WTC11 (cell line): Measurements from ENCODE around the gene SPG11. TPM values are rescaled to one million over a fixed set of nuclear protein-coding genes. Genes with fewer than 3 reads are reported as not detected.
"Not testable (repeated sequence)": the region's sequence is repeated elsewhere in the genome, so short reads cannot be mapped to it uniquely, and the experiment has no call there.

Source experiments
- ATAC-seq: fragments of 200-7000 bp; cut with Tn5 transposase; 2 replicates; pipeline ENCODE4 v1.10.0; 2021; ENCODE audit warnings: mild to moderate bottlenecking, moderate library complexity
- CTCF ChIA-PET: fragments of 300-600 bp; sonication (Branson Sonifier 250); formaldehyde crosslinking; loops from one replicate; lab custom pipeline; 2021; ENCODE audit warnings: antibody characterized with exemption; lab: Charles Lee
- POLR2A ChIA-PET: fragments of 350-600 bp; sonication (Branson Sonifier 250); formaldehyde crosslinking; loops from one replicate; lab custom pipeline; 2021; ENCODE audit warnings: antibody characterized with exemption; lab: Charles Lee
- DNase-seq: peaks from one replicate; pipeline ENCODE4 v3.0.0; 2021; ENCODE audit warnings: low spot score
- H3K27ac Mint-ChIP-seq: 2 replicates; pipeline ENCODE4 v1.8.0; 2021; ENCODE audit warnings: mixed read lengths
- H3K27me3 Mint-ChIP-seq: 2 replicates; pipeline ENCODE4 v1.8.0; 2021; ENCODE audit warnings: low read depth, mild to moderate bottlenecking, moderate library complexity, mixed read lengths
- H3K36me3 Mint-ChIP-seq: 2 replicates; pipeline ENCODE4 v1.8.0; 2021; ENCODE audit warnings: mixed read lengths
- H3K4me1 Mint-ChIP-seq: 2 replicates; pipeline ENCODE4 v1.8.0; 2022; ENCODE audit warnings: mixed read lengths
- H3K4me3 Mint-ChIP-seq: 2 replicates; pipeline ENCODE4 v1.8.0; 2021; ENCODE audit warnings: mild to moderate bottlenecking, moderate library complexity, mixed read lengths
- H3K9me3 Mint-ChIP-seq: 2 replicates; pipeline ENCODE4 v1.8.0; 2021; ENCODE audit warnings: mixed read lengths
- E2F5 ChIP-seq: sonication (generic); formaldehyde crosslinking; IDR thresholded peaks from 2 replicates; pipeline ENCODE4 v1.8.1; 2022; ENCODE audit warnings: mild to moderate bottlenecking, moderate library complexity, missing genetic modification reagents
- FOXJ3 ChIP-seq: sonication (generic); formaldehyde crosslinking; IDR thresholded peaks from 2 replicates; pipeline ENCODE4 v1.9.0; 2021; ENCODE audit warnings: missing genetic modification reagents, mild to moderate bottlenecking, borderline replicate concordance
- GRHL2 ChIP-seq: fragments of 250-450 bp; sonication (Bioruptor Pico); IDR thresholded peaks from 2 replicates; pipeline ENCODE4 v1.8.0; 2022; ENCODE audit warnings: mild to moderate bottlenecking, moderate library complexity; ENCODE audit not compliant: insufficient replicate concordance, severe bottlenecking
- MLX ChIP-seq: sonication (generic); formaldehyde crosslinking; IDR thresholded peaks from 2 replicates; pipeline ENCODE4 v1.8.1; 2023; ENCODE audit warnings: mild to moderate bottlenecking, missing genetic modification reagents, moderate library complexity
- MYBL2 ChIP-seq: sonication (generic); formaldehyde crosslinking; IDR thresholded peaks from 2 replicates; pipeline ENCODE4 v1.8.1; 2023; ENCODE audit warnings: mild to moderate bottlenecking, moderate library complexity, missing genetic modification reagents
- PRDM15 ChIP-seq: sonication (generic); formaldehyde crosslinking; IDR thresholded peaks from 2 replicates; pipeline ENCODE4 v1.8.0; 2022; ENCODE audit warnings: missing genetic modification reagents
- RELA ChIP-seq: sonication (generic); formaldehyde crosslinking; IDR thresholded peaks from 2 replicates; pipeline ENCODE4 v1.8.1; 2022; ENCODE audit warnings: missing genetic modification reagents, mild to moderate bottlenecking, borderline replicate concordance
- RORB ChIP-seq: fragments of 250-450 bp; sonication (Bioruptor Pico); IDR thresholded peaks from 2 replicates; pipeline ENCODE4 v1.9.0; 2021; ENCODE audit warnings: mild to moderate bottlenecking
- SMAD4 ChIP-seq: sonication (generic); formaldehyde crosslinking; IDR thresholded peaks from 2 replicates; pipeline ENCODE4 v1.8.0; 2022; ENCODE audit warnings: mild to moderate bottlenecking, missing genetic modification reagents
- TCF7 ChIP-seq: sonication (generic); formaldehyde crosslinking; IDR thresholded peaks from 2 replicates; pipeline ENCODE4 v1.8.0; 2022; ENCODE audit warnings: mild to moderate bottlenecking, low read depth, missing genetic modification reagents, moderate library complexity
- TP53 ChIP-seq: sonication (generic); formaldehyde crosslinking; IDR thresholded peaks from 2 replicates; pipeline ENCODE4 v1.8.1; 2023; ENCODE audit warnings: mild to moderate bottlenecking, missing genetic modification reagents
- ZNF219 ChIP-seq: sonication (generic); formaldehyde crosslinking; IDR thresholded peaks from 2 replicates; pipeline ENCODE4 v1.8.0; 2023; ENCODE audit warnings: missing genetic modification reagents, mild to moderate bottlenecking, borderline replicate concordance
- ZNF416 ChIP-seq: fragments of 250-450 bp; sonication (Bioruptor Pico); IDR thresholded peaks from 2 replicates; pipeline ENCODE4 v1.9.0; 2021; ENCODE audit warnings: mild to moderate bottlenecking, inconsistent platforms
- total RNA-seq: library from RNA; stranded (reverse); gene quantifications from 3 replicates; pipeline ENCODE4 v1.2.3, GENCODE V29; 2021
- TF ChIP-seq, protein P1 (sequence below): sonication (generic); formaldehyde crosslinking; IDR thresholded peaks from 2 replicates; pipeline ENCODE4 v1.8.1; 2022; ENCODE audit warnings: missing genetic modification reagents, borderline replicate concordance
- TF ChIP-seq, protein P2 (sequence below): sonication (generic); formaldehyde crosslinking; IDR thresholded peaks from 2 replicates; pipeline ENCODE4 v1.8.0; 2022; ENCODE audit warnings: mild to moderate bottlenecking, missing genetic modification reagents
- TF ChIP-seq, protein P3 (sequence below): sonication (generic); formaldehyde crosslinking; IDR thresholded peaks from 2 replicates; pipeline ENCODE4 v1.8.1; 2023; ENCODE audit warnings: mild to moderate bottlenecking, moderate library complexity, missing genetic modification reagents

Gene SPG11
- total RNA-seq, 1 experiment from 2014 or later, result 46.4 TPM

DNA sequence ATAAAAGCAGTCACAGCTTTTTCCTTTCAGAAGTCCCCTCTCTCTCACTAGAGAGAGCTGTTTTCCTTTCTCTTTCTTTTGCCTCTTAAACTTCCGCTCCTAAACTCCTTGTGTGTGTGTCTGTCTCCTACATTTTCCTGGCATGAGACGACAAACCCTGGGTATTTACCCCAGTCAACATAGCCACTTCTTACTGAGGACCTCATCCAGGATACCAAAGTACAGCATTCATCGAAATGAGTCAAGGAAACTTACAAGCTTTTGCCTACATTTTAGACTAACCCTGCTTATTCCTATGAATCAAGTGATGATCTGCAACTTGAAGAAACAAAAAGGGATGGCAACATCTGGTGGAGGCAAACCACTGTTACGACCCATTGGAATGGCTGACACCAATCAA is 31.0 kb upstream of the SPG11 start (continued):
- TF ChIP-seq E2F5 (CRISPR knock-in tag) (no peak), FOXJ3 (CRISPR knock-in tag) (no peak), ZNF219 (CRISPR knock-in tag) (no peak), TCF7 (no peak), MYBL2 (CRISPR knock-in tag) (no peak), RELA (CRISPR knock-in tag) (no peak), SMAD4 (CRISPR knock-in tag) (no peak), GRHL2 (CRISPR knock-in tag) (no peak)
- TF ChIP-seq, protein P1, sequence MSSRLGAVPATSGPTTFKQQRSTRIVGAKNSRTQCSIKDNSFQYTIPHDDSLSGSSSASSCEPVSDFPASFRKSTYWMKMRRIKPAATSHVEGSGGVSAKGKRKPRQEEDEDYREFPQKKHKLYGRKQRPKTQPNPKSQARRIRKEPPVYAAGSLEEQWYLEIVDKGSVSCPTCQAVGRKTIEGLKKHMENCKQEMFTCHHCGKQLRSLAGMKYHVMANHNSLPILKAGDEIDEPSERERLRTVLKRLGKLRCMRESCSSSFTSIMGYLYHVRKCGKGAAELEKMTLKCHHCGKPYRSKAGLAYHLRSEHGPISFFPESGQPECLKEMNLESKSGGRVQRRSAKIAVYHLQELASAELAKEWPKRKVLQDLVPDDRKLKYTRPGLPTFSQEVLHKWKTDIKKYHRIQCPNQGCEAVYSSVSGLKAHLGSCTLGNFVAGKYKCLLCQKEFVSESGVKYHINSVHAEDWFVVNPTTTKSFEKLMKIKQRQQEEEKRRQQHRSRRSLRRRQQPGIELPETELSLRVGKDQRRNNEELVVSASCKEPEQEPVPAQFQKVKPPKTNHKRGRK (CRISPR knock-in tag), result no peak
- TF ChIP-seq, protein P2, sequence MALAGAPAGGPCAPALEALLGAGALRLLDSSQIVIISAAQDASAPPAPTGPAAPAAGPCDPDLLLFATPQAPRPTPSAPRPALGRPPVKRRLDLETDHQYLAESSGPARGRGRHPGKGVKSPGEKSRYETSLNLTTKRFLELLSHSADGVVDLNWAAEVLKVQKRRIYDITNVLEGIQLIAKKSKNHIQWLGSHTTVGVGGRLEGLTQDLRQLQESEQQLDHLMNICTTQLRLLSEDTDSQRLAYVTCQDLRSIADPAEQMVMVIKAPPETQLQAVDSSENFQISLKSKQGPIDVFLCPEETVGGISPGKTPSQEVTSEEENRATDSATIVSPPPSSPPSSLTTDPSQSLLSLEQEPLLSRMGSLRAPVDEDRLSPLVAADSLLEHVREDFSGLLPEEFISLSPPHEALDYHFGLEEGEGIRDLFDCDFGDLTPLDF (CRISPR knock-in tag), result no peak

- no peak overlapping the region for H3K4me3 Mint-ChIP-seq
- no peak overlapping the region for H3K27ac Mint-ChIP-seq
- ATAC-seq, result no peak
- no peak for DNase-seq
- ChIA-PET POLR2A (no interaction called here), CTCF (interaction anchor here (0.5 to 1.7 kb wide), 3 partner anchors 21 to 30 kb away, joined by 3 to 8 read pairs (median 6); partner anchors contain the start of gene SPG11)
- H3K36me3 Mint-ChIP-seq, result peaks cover 1% of the 10 kb centered on the region; the same call in 1 of the 2 replicates
- peaks cover 2% of the 10 kb centered on the region; the same call in 1 of the 2 replicates for H3K27me3 Mint-ChIP-seq
- no peaks in the 10 kb centered on the region for H3K4me1 Mint-ChIP-seq
- peaks cover 16% of the 10 kb centered on the region for H3K9me3 Mint-ChIP-seq
- TF ChIP-seq ZNF416 (CRISPR knock-in tag) (no peak), PRDM15 (CRISPR knock-in tag) (no peak), MLX (CRISPR knock-in tag) (no peak), RORB (CRISPR knock-in tag) (no peak), TP53 (CRISPR knock-in tag) (no peak), E2F5 (CRISPR knock-in tag) (no peak)
- TF ChIP-seq, protein P3, sequence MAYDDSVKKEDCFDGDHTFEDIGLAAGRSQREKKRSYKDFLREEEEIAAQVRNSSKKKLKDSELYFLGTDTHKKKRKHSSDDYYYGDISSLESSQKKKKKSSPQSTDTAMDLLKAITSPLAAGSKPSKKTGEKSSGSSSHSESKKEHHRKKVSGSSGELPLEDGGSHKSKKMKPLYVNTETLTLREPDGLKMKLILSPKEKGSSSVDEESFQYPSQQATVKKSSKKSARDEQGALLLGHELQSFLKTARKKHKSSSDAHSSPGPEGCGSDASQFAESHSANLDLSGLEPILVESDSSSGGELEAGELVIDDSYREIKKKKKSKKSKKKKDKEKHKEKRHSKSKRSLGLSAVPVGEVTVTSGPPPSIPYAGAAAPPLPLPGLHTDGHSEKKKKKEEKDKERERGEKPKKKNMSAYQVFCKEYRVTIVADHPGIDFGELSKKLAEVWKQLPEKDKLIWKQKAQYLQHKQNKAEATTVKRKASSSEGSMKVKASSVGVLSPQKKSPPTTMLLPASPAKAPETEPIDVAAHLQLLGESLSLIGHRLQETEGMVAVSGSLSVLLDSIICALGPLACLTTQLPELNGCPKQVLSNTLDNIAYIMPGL, result no peak
Measured at GRCh38 chr15:44692659-44693058, 29.2 kb upstream of the SPG11 start.

DNA sequence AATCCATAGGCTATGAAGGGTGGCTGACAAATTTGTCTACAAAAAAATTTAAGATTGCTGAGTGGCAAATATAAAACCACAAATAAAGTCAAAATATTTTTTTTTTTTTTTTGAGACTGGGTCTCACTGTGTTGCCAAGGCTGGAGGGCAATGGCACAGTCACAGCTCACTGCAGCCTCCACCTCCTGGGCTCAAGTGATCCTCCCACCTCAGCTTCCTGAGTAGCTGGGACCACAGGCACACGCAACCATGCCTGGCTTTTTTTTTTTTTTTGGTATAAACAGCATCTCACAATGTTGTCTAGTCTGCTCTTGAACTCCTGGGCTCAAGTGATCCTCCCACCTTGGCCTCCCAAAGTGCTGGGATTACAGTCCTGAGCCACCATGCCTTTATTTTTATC is 26.8 kb upstream of the SPG11 start:
- CTCF ChIA-PET, result interaction anchor here (2.0 kb wide), 1 partner anchor 27 kb away, joined by 6 read pairs; the partner anchor contains the start of gene SPG11
- H3K4me3 Mint-ChIP-seq, H3K27me3 Mint-ChIP-seq, H3K36me3 Mint-ChIP-seq, DNase-seq, H3K4me1 Mint-ChIP-seq, H3K27ac Mint-ChIP-seq, ATAC-seq, POLR2A ChIA-PET: not testable (repeated sequence)
- H3K9me3 Mint-ChIP-seq, result peaks cover 27% of the 10 kb centered on the region

DNA sequence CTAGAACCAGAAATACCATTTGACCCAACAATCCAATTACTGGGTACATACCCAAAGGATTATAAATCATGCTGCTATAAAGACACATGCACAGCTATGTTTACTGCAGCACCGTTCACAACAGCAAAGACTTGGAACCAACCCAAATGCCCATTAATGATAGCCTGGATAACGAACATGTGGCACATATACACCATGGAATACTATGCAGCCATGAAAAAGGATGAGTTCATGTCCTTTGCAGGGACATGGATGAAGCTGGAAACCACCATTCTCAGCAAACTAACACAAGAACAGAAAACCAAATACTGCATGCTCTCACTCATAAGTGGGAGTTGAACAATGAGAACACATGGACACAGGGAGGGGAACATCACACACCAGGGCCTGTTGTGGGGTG is 25.9 kb upstream of the SPG11 start:
- DNase-seq, H3K4me3 Mint-ChIP-seq, ATAC-seq, H3K27ac Mint-ChIP-seq, POLR2A ChIA-PET, H3K36me3 Mint-ChIP-seq, H3K27me3 Mint-ChIP-seq, H3K4me1 Mint-ChIP-seq: not testable (repeated sequence)
- H3K9me3 Mint-ChIP-seq, result peaks cover 34% of the 10 kb centered on the region
- CTCF ChIA-PET, result interaction anchor here (0.8 to 2.0 kb wide), 2 partner anchors 26 to 424 kb away, joined by 3 to 6 read pairs; partner anchors contain the start of gene SPG11
